H9 (cell line): Measurements from ENCODE around the gene ENO1. TPM values are rescaled to one million over a fixed set of nuclear protein-coding genes. Genes with fewer than 3 reads are reported as not detected.
A peak's percentile ranks its signal among the peaks of the same experiment; 100 is the strongest.

Source experiments
- DNase-seq: peaks from one replicate; pipeline ENCODE4 v3.0.0-alpha.2; 2017
- H2AFZ ChIP-seq: one replicate; pipeline ENCODE4 v1.6.1; 2013; ENCODE audit warnings: mild to moderate bottlenecking, low read length, control low read depth, moderate library complexity
- H2AK5ac ChIP-seq: 2 replicates; pipeline ENCODE4 v1.6.1; 2013; ENCODE audit warnings: low read length, control low read depth, mixed read lengths; ENCODE audit not compliant: insufficient read length
- H2BK120ac ChIP-seq: one replicate; pipeline ENCODE4 v1.6.1; 2013; ENCODE audit warnings: low read depth, mild to moderate bottlenecking, low read length, control low read depth, inconsistent platforms; ENCODE audit not compliant: poor library complexity, severe bottlenecking
- H2BK12ac ChIP-seq: 2 replicates; pipeline ENCODE4 v1.6.1; 2013; ENCODE audit warnings: low read length, control low read depth, mixed read lengths, low read depth; ENCODE audit not compliant: insufficient read length
- H2BK15ac ChIP-seq: 2 replicates; pipeline ENCODE4 v1.6.1; 2013; ENCODE audit warnings: low read depth, low read length, control low read depth
- H2BK20ac ChIP-seq: one replicate; pipeline ENCODE4 v1.6.1; 2013; ENCODE audit warnings: low read depth, mild to moderate bottlenecking, low read length, control low read depth, inconsistent platforms; ENCODE audit not compliant: poor library complexity, severe bottlenecking
- H2BK5ac ChIP-seq: 2 replicates; pipeline ENCODE4 v1.6.1; 2013; ENCODE audit warnings: low read length, control low read depth, mixed read lengths; ENCODE audit not compliant: insufficient read length
- H3K14ac ChIP-seq: 2 replicates; pipeline ENCODE4 v1.6.1; 2013; ENCODE audit warnings: low read length, control low read depth; ENCODE audit not compliant: insufficient read depth
- H3K18ac ChIP-seq: 2 replicates; pipeline ENCODE4 v1.6.1; 2013; ENCODE audit warnings: low read depth, mild to moderate bottlenecking, mixed read lengths, low read length, control low read depth; ENCODE audit not compliant: insufficient read length
- H3K23ac ChIP-seq: 2 replicates; pipeline ENCODE4 v1.6.1; 2013; ENCODE audit warnings: low read length, control low read depth, mixed read lengths, low read depth; ENCODE audit not compliant: insufficient read length
- H3K23me2 ChIP-seq: 2 replicates; pipeline ENCODE4 v1.6.1; 2013; ENCODE audit warnings: low read depth, mild to moderate bottlenecking, mixed read lengths, low read length, control low read depth; ENCODE audit not compliant: insufficient read length, poor library complexity, severe bottlenecking
- H3K27ac ChIP-seq: 2 replicates; pipeline ENCODE4 v1.5.1; 2013; ENCODE audit warnings: low read length, control low read depth, mixed read lengths, low read depth; ENCODE audit not compliant: insufficient read length
- H3K27me3 ChIP-seq: 2 replicates; pipeline ENCODE4 v1.6.1; 2013; ENCODE audit warnings: low read length, control low read depth, inconsistent platforms; ENCODE audit not compliant: insufficient read depth
- H3K4ac ChIP-seq: 2 replicates; pipeline ENCODE4 v1.6.1; 2013; ENCODE audit warnings: low read depth, mild to moderate bottlenecking, control low read depth, inconsistent platforms, low read length, moderate library complexity
- H3K4me1 ChIP-seq: 2 replicates; pipeline ENCODE4 v1.6.1; 2013; ENCODE audit warnings: low read length, control low read depth, inconsistent platforms; ENCODE audit not compliant: insufficient read depth
- H3K4me2 ChIP-seq: 2 replicates; pipeline ENCODE4 v1.6.1; 2013; ENCODE audit warnings: low read length, control low read depth, mixed read lengths; ENCODE audit not compliant: insufficient read length, insufficient read depth
- H3K56ac ChIP-seq: 2 replicates; pipeline ENCODE4 v1.6.1; 2013; ENCODE audit warnings: low read depth, mild to moderate bottlenecking, mixed read lengths, low read length, control low read depth; ENCODE audit not compliant: insufficient read length
- H3K79me1 ChIP-seq: 2 replicates; pipeline ENCODE4 v1.6.1; 2013; ENCODE audit warnings: low read depth, mild to moderate bottlenecking, moderate library complexity, low read length, control low read depth, inconsistent platforms; ENCODE audit not compliant: insufficient read depth, poor library complexity, severe bottlenecking
- H3K79me2 ChIP-seq: 2 replicates; pipeline ENCODE4 v1.6.1; 2013; ENCODE audit warnings: low read length, control low read depth, inconsistent platforms; ENCODE audit not compliant: insufficient read depth
- H3K9ac ChIP-seq: 2 replicates; pipeline ENCODE4 v1.6.1; 2013; ENCODE audit warnings: low read length, control low read depth, mixed read lengths; ENCODE audit not compliant: insufficient read length; ENCODE audit errors: extremely low read depth
- H3K9me3 ChIP-seq: one replicate; pipeline ENCODE4 v1.6.1; 2013; ENCODE audit warnings: low read depth, low read length, inconsistent platforms; ENCODE audit not compliant: control insufficient read depth
- H3T11ph ChIP-seq: one replicate; pipeline ENCODE4 v1.6.1; 2013; ENCODE audit warnings: mild to moderate bottlenecking, low read length, control low read depth, inconsistent platforms
- H4K20me1 ChIP-seq: one replicate; pipeline ENCODE4 v1.6.1; 2013; ENCODE audit not compliant: control insufficient read depth, insufficient read length, insufficient read depth
- H4K5ac ChIP-seq: 2 replicates; pipeline ENCODE4 v1.6.1; 2013; ENCODE audit warnings: low read depth, mild to moderate bottlenecking, mixed read lengths, low read length, control low read depth; ENCODE audit not compliant: insufficient read length
- H4K8ac ChIP-seq: replicated peaks from 2 replicates; pipeline ENCODE4 v1.6.1; 2013; ENCODE audit warnings: low read length, control low read depth, mixed read lengths, low read depth; ENCODE audit not compliant: insufficient read length
- H4K91ac ChIP-seq: 2 replicates; pipeline ENCODE4 v1.6.1; 2013; ENCODE audit warnings: low read depth, mild to moderate bottlenecking, moderate library complexity, mixed read lengths, low read length, control low read depth; ENCODE audit not compliant: insufficient read length
- H3K27ac Mint-ChIP-seq, 3 experiments: 2 replicates in 2 of 3; 3 replicates in 1 of 3; pipeline ENCODE4 v1.8.0; 2020 to 2021; ENCODE audit warnings: mixed read lengths in 3 of 3, mild to moderate bottlenecking in 1 of 3, moderate library complexity in 1 of 3
- H3K27me3 Mint-ChIP-seq: 2 replicates; pipeline ENCODE4 v1.8.0; 2021; ENCODE audit warnings: low read depth, mild to moderate bottlenecking, moderate library complexity, mixed read lengths
- H3K36me3 Mint-ChIP-seq, 3 experiments: 2 replicates in 2 of 3; 3 replicates in 1 of 3; pipeline ENCODE4 v1.8.0; 2020 to 2021; ENCODE audit warnings: low read depth in 3 of 3, mixed read lengths in 3 of 3; ENCODE audit not compliant: insufficient read depth in 1 of 3
- H3K4me1 Mint-ChIP-seq, 2 experiments: 2 replicates each; pipeline ENCODE4 v1.8.0; 2020; ENCODE audit warnings: mixed read lengths in 2 of 2
- H3K4me3 Mint-ChIP-seq, 2 experiments: 2 replicates in 1 of 2; 3 replicates in 1 of 2; pipeline ENCODE4 v1.8.0; 2020 to 2021; ENCODE audit warnings: mild to moderate bottlenecking in 2 of 2, mixed read lengths in 2 of 2, moderate library complexity in 1 of 2
- H3K9me3 Mint-ChIP-seq, 2 experiments: 2 replicates in 1 of 2; 3 replicates in 1 of 2; pipeline ENCODE4 v1.8.0; 2020; ENCODE audit warnings: mild to moderate bottlenecking in 2 of 2, mixed read lengths in 2 of 2, moderate library complexity in 1 of 2
- WGBS: extraction: QIAGEN DNeasy Blood & Tissue Kit; methylation state at CpG from one replicate; pipeline ENCODE4 v1.1.7; 2013; ENCODE audit warnings: missing lambda C conversion rate, low lambda C conversion rate, mixed read lengths; ENCODE audit not compliant: insufficient read length; ENCODE audit errors: extremely low coverage; 5-methylcytosine and 5-hydroxymethylcytosine counted together
- total RNA-seq: library from RNA; stranded (reverse); gene quantifications from 2 replicates; pipeline ENCODE4 v1.2.1, GENCODE V29; 2021
- TF ChIP-seq, protein P1 (sequence below): fragments of 200-600 bp; sonication (generic); conservative IDR thresholded peaks from 3 replicates; pipeline ENCODE4 v1.8.0; 2021; ENCODE audit warnings: antibody characterized with exemption, mild to moderate bottlenecking

Gene ENO1
- total RNA-seq, 1 experiment from 2014 or later, result 1,781 TPM

DNA sequence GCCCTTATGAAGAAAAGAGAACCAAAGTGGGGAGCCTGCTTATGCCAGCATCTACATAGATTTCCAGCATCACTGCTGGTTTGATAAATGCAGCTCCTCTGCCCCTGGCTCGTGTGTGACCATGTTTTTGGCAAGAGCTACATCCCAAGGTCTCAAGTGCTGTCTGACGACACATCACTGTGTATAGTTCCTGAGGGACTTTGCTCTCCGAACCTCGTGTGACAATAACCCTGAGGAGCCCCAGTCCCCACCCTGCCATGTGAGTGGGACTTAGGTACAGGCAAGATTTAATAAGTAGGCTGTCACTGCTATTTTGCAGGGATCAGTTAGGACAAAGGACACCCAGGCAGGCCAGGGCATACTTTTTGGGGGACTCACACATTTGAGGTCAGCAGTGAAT, 32.2 kb downstream of the ENO1 start:
- no peaks in the 10 kb centered on the region for H3K4me1 ChIP-seq
- no peaks in the 10 kb centered on the region for H3K23me2 ChIP-seq
- H3K4me2 ChIP-seq, result no peak overlapping the region
- Mint-ChIP-seq H3K4me1 (peaks cover 7 to 13% of the 10 kb centered on the region in 2 experiments), H3K4me3 (no peak overlapping the region), H3K9me3 (peaks cover under 1% of the 10 kb centered on the region in 2 experiments; a peak in 4 of 5 replicates), H3K27me3 (no peaks in the 10 kb centered on the region; the same call in none of the 2 replicates), H3K36me3 (peaks cover 0 to under 1% (median 0%) of the 10 kb centered on the region in 3 experiments; a peak in 1 of 7 replicates), H3K27ac (peak overlapping the region in 1 of 3 experiments; percentile 44; a peak in 1 of 7 replicates)
- H4K5ac ChIP-seq, result no peak overlapping the region
- no peak overlapping the region for H3K27ac ChIP-seq
- H2AK5ac ChIP-seq, result no peak overlapping the region
- no peak overlapping the region for H2AFZ ChIP-seq
- no peaks in the 10 kb centered on the region for H3K79me1 ChIP-seq
- H3T11ph ChIP-seq, result no peak overlapping the region
- H3K27me3 ChIP-seq, result no peaks in the 10 kb centered on the region
- no peak overlapping the region for H3K14ac ChIP-seq
- no peak overlapping the region for H2BK5ac ChIP-seq
- H2BK12ac ChIP-seq, result no peak overlapping the region
- no peak overlapping the region for H3K9ac ChIP-seq
- H3K4ac ChIP-seq, result no peak overlapping the region
- no peak overlapping the region for H3K23ac ChIP-seq
- H4K20me1 ChIP-seq, result no peaks in the 10 kb centered on the region
- TF ChIP-seq, protein P1, sequence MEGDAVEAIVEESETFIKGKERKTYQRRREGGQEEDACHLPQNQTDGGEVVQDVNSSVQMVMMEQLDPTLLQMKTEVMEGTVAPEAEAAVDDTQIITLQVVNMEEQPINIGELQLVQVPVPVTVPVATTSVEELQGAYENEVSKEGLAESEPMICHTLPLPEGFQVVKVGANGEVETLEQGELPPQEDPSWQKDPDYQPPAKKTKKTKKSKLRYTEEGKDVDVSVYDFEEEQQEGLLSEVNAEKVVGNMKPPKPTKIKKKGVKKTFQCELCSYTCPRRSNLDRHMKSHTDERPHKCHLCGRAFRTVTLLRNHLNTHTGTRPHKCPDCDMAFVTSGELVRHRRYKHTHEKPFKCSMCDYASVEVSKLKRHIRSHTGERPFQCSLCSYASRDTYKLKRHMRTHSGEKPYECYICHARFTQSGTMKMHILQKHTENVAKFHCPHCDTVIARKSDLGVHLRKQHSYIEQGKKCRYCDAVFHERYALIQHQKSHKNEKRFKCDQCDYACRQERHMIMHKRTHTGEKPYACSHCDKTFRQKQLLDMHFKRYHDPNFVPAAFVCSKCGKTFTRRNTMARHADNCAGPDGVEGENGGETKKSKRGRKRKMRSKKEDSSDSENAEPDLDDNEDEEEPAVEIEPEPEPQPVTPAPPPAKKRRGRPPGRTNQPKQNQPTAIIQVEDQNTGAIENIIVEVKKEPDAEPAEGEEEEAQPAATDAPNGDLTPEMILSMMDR, result no peak
- no peaks in the 10 kb centered on the region for H3K79me2 ChIP-seq
- H3K56ac ChIP-seq, result no peak overlapping the region
- no peak overlapping the region for H2BK120ac ChIP-seq
- WGBS, result no CpG with 5 or more reads among the region's 4 CpGs
- no peak overlapping the region for H2BK15ac ChIP-seq
- no peak overlapping the region for H2BK20ac ChIP-seq
- H3K9me3 ChIP-seq, result no peaks in the 10 kb centered on the region
- H3K18ac ChIP-seq, result no peak overlapping the region
- H4K8ac ChIP-seq, result no peak overlapping the region
- no peak overlapping the region for H4K91ac ChIP-seq
- DNase-seq, result no peak
